ENCODE results near the gene FAM236C.
"Not testable (repeated sequence)": the region's sequence is repeated elsewhere in the genome, so short reads cannot be mapped to it uniquely, and the experiment has no call there.

DNA sequence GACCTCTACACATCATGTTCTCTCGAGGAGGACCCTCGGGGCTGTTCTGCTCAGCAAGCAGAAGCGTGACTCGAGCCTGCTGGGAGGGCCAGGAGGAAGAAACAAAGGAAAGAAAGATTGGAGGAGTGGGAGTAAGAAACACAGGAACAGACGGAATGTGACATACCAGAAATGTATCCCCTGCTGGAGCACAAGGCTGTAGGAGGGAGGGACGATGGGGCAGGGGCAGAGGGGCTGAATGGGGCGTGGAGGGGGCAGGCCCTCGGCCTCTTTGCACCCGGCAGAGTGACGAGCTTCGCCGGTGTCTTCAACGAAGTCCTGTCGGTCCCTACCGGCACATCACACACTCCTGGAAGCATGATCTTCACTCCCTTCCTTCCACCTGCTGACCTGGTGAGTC lies 25.5 kb downstream of the FAM236C start, which contains the start of gene FAM236A:
- TF ChIP-seq, protein P1, sequence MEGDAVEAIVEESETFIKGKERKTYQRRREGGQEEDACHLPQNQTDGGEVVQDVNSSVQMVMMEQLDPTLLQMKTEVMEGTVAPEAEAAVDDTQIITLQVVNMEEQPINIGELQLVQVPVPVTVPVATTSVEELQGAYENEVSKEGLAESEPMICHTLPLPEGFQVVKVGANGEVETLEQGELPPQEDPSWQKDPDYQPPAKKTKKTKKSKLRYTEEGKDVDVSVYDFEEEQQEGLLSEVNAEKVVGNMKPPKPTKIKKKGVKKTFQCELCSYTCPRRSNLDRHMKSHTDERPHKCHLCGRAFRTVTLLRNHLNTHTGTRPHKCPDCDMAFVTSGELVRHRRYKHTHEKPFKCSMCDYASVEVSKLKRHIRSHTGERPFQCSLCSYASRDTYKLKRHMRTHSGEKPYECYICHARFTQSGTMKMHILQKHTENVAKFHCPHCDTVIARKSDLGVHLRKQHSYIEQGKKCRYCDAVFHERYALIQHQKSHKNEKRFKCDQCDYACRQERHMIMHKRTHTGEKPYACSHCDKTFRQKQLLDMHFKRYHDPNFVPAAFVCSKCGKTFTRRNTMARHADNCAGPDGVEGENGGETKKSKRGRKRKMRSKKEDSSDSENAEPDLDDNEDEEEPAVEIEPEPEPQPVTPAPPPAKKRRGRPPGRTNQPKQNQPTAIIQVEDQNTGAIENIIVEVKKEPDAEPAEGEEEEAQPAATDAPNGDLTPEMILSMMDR (IDR thresholded peaks at IDR 0.05): not testable (repeated sequence)
- not testable (repeated sequence) for TF ChIP-seq POLR2AphosphoS5, POLR2A, EP300 (IDR thresholded peaks at IDR 0.05)
